Measurements from ENCODE around the gene SLC22A23. TPM values are rescaled to one million over a fixed set of nuclear protein-coding genes. Genes with fewer than 3 reads are reported as not detected.
A peak's percentile ranks its signal among the peaks of the same experiment; 100 is the strongest.

The SLC22A23 gene
- total RNA-seq, 1 donor from 2014 or later: 27.8 TPM

DNA sequence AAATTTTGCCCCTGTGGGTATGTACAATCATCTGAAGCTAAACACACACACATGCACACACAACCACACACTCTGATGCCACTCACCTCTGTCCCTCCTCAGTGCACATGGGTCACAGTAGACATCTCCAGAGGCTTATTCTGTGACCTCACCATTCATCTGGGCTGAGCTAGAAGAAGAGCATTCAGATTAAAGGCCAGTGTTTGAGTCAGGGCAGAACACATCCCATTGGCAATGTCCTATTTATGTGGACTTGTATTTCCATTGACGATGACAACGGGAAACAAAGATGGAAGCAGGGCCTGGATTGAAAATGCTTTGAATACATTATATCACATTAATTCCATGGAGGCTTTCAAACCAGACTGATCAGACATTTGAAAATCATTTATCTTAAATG is 26.8 kb upstream of the SLC22A23 start:
- Histone ChIP-seq H3K4me3 (no peak overlapping the region), H3K4me1 (no peaks in the 10 kb centered on the region), H3K9me3 (no peaks in the 10 kb centered on the region), H3K36me3 (no peaks in the 10 kb centered on the region), H3K27me3 (ENCODE audit: low read depth) (peaks cover 4% of the 10 kb centered on the region), H3K27ac (no peak overlapping the region)
- intact Hi-C loops (cut with DNase I): no loop called here
- DNase-seq (no peak), ATAC-seq (no peak)
- TF ChIP-seq, protein P1, sequence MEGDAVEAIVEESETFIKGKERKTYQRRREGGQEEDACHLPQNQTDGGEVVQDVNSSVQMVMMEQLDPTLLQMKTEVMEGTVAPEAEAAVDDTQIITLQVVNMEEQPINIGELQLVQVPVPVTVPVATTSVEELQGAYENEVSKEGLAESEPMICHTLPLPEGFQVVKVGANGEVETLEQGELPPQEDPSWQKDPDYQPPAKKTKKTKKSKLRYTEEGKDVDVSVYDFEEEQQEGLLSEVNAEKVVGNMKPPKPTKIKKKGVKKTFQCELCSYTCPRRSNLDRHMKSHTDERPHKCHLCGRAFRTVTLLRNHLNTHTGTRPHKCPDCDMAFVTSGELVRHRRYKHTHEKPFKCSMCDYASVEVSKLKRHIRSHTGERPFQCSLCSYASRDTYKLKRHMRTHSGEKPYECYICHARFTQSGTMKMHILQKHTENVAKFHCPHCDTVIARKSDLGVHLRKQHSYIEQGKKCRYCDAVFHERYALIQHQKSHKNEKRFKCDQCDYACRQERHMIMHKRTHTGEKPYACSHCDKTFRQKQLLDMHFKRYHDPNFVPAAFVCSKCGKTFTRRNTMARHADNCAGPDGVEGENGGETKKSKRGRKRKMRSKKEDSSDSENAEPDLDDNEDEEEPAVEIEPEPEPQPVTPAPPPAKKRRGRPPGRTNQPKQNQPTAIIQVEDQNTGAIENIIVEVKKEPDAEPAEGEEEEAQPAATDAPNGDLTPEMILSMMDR (IDR thresholded peaks at IDR 0.05): no peak

DNA sequence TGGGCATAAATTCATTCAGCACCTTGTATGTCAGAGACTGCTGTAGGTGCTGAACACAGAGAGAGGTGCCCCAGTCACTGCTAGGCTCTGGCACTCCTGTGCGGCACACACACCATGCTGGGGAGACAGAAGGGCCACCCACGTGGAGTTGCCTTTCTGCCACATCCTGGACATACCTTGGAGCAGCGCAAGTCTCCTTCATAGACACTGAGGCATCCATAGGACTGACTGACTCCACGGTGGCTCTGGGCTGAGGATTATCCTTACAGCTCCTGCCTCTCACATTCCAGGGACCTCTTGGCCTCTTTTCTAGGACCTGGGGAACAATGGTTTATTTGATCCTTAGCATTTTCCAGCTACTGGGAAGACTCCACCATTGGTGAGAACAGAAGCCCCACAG is 26.0 kb upstream of the SLC22A23 start:
- TF ChIP-seq, protein P1 (IDR thresholded peaks at IDR 0.05): no peak
- ATAC-seq: no peak
- Histone ChIP-seq H3K27ac (no peak overlapping the region), H3K27me3 (ENCODE audit: low read depth) (peaks cover 4% of the 10 kb centered on the region), H3K4me1 (no peaks in the 10 kb centered on the region), H3K9me3 (no peaks in the 10 kb centered on the region), H3K36me3 (no peaks in the 10 kb centered on the region), H3K4me3 (no peak overlapping the region)
- DNase-seq: no peak
- intact Hi-C loops (cut with DNase I): no loop called here

DNA sequence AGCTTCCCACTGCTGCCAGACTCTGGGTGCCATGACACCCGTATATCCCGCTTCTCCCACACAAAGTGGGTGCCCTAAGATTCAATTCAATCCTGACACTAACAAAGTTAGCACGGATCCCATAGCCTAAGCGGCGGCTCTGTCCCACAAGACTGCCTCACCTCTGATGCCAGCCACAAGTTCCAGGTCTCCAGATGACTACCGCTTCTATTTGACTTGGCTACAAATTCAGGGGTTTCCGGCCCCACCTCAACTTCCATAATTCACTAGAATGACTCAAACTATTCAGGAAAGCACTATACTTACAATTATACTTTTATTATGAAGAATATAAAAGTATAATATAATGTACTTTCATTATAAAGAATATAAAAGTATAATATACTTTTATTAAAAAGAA is 24.8 kb upstream of the SLC22A23 start:
- TF ChIP-seq, protein P1 (IDR thresholded peaks at IDR 0.05): no peak
- Histone ChIP-seq H3K9me3 (no peaks in the 10 kb centered on the region), H3K36me3 (no peaks in the 10 kb centered on the region), H3K27me3 (ENCODE audit: low read depth) (peaks cover 4% of the 10 kb centered on the region), H3K27ac (no peak overlapping the region), H3K4me1 (no peaks in the 10 kb centered on the region), H3K4me3 (no peak overlapping the region)
- intact Hi-C loops (cut with DNase I): no loop called here
- ATAC-seq (no peak), DNase-seq (no peak)

DNA sequence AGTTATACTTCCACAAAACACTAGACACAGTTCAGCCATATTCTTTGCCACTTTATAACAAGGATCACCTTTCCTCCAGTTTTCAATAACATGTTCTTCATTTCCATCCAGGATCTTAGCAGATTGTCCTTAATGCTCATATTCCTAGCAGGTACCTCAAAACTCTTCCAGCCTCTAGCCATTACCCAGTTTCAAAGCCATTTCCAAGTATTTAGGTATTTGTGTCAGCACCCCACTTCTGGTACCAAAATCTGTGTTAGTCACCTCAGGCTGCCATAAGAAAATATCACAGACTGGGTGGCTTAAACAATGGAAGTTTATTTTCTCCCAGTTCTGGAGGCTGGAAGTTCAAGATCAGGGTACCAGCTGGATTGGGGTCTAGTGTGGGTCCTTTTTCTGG is 23.2 kb upstream of the SLC22A23 start:
- intact Hi-C loops (cut with DNase I): no loop called here
- Histone ChIP-seq H3K27ac (no peak overlapping the region), H3K4me1 (no peaks in the 10 kb centered on the region), H3K36me3 (no peaks in the 10 kb centered on the region), H3K4me3 (no peak overlapping the region), H3K9me3 (no peaks in the 10 kb centered on the region), H3K27me3 (ENCODE audit: low read depth) (peaks cover 4% of the 10 kb centered on the region)
- TF ChIP-seq, protein P1 (IDR thresholded peaks at IDR 0.05): no peak
- DNase-seq (no peak), ATAC-seq (no peak)

DNA sequence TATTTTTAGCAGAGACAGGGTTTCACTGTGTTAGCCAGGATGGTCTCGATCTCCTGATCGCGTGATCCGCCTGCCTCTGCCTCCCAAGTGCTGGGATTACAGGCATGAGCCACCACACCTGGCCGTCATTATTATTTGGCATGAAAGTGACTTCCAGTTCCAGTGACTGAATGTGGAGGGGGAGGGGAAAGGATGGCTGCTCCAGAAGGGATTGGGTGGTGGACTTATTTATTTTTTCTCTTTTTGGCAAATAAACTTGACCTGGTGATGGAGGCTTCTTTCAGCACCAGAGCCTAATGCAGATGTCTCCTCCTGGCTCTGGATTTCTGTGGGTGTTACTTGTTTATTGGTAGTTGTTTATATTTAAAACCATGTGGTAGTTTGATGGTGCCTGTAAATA is 16.9 kb upstream of the SLC22A23 start:
- Histone ChIP-seq H3K4me3 (no peak overlapping the region), H3K27me3 (ENCODE audit: low read depth) (no peaks in the 10 kb centered on the region), H3K27ac (no peak overlapping the region), H3K4me1 (no peaks in the 10 kb centered on the region), H3K9me3 (no peaks in the 10 kb centered on the region), H3K36me3 (no peaks in the 10 kb centered on the region)
- DNase-seq: no peak
- ATAC-seq: no peak
- TF ChIP-seq, protein P1 (IDR thresholded peaks at IDR 0.05): no peak
- intact Hi-C loops (cut with DNase I): no loop called here

DNA sequence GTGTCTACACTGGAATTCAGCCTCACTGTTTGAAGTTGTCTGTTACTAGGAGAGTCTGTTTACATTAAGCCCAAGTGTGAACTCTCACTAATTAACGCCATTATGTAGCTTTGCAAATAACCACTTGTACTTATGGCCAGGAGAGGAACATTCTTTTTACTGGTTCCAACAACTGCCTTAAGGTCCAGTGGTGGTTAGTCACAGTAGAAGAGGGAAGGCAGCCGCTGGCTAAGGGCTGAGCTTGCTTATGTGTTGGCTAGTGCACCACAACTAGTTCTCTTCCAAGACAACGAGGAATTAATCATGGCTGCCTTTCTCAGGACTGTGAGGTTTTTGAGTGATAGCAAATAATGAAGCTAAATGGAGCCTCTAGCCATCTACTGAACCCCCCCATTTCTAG is 14.9 kb upstream of the SLC22A23 start:
- ATAC-seq: peak; percentile 84 to 89
- Histone ChIP-seq H3K36me3 (no peaks in the 10 kb centered on the region), H3K9me3 (no peaks in the 10 kb centered on the region), H3K27me3 (ENCODE audit: low read depth) (no peaks in the 10 kb centered on the region), H3K4me1 (no peaks in the 10 kb centered on the region), H3K4me3 (no peak overlapping the region), H3K27ac (no peak overlapping the region)
- TF ChIP-seq, protein P1 (IDR thresholded peaks at IDR 0.05): no peak
- intact Hi-C loops (cut with DNase I): no loop called here
- DNase-seq: no peak
